SK-N-SH (cell line): Measurements from ENCODE around the gene VANGL1. TPM values are rescaled to one million over a fixed set of nuclear protein-coding genes. Genes with fewer than 3 reads are reported as not detected.

Source experiments
- CTCF ChIA-PET: fragments of 300-600, 350-600 bp; formaldehyde crosslinking; extraction: SDS; loops from one replicate; lab custom pipeline; 2021; lab: Yijun Ruan, JAX
- POLR2A ChIA-PET: fragments of 350-600 bp; sonication (Branson Sonifier 250); formaldehyde crosslinking; extraction: SDS; loops from one replicate; lab custom pipeline; 2020; ENCODE audit warnings: antibody characterized with exemption, inconsistent platforms; lab: Yijun Ruan, JAX
- DNase-seq: peaks from one replicate; pipeline ENCODE4 v3.0.0; 2012
- H2AFZ ChIP-seq: fragments of 200-600 bp; sonication (generic); 2 replicates; pipeline ENCODE4 v1.8.1; 2016; ENCODE audit warnings: antibody characterized with exemption, mild to moderate bottlenecking, low read depth
- H3F3A ChIP-seq: fragments of 200-600 bp; sonication (generic); replicated peaks from 2 replicates; pipeline ENCODE3; 2016; ENCODE audit warnings: antibody characterized with exemption, mild to moderate bottlenecking; ENCODE audit not compliant: insufficient read depth
- H3K27ac ChIP-seq, 2 experiments: fragments of 200-500 bp in 1 of 2; fragments of 200-600 bp in 1 of 2; sonication (Bioruptor generic) in 1 of 2; sonication (generic), shearing (Covaris generic) in 1 of 2; 2 replicates each; pipeline versions ENCODE4 v1.5.1 to v1.6.1; 2014 to 2016; ENCODE audit warnings: low read depth in 2 of 2, inconsistent platforms in 1 of 2, low read length in 1 of 2, mild to moderate bottlenecking in 1 of 2, mixed read lengths in 1 of 2
- H3K27me3 ChIP-seq: fragments of 200-600 bp; sonication (generic), shearing (Covaris generic); 2 replicates; pipeline ENCODE4 v1.6.1; 2016; ENCODE audit warnings: mixed run types; ENCODE audit not compliant: insufficient read depth
- H3K36me3 ChIP-seq, 2 experiments: fragments of 200-500 bp in 1 of 2; fragments of 200-600 bp in 1 of 2; sonication (Bioruptor generic) in 1 of 2; sonication (generic) in 1 of 2; replicated peaks in 1 of 2; 2 replicates each; pipeline versions ENCODE3 to v1.5.1; 2014 to 2016; ENCODE audit warnings: low read length in 1 of 2, mild to moderate bottlenecking in 1 of 2; ENCODE audit not compliant: insufficient read depth in 2 of 2, control insufficient read depth in 1 of 2
- H3K4me1 ChIP-seq, 2 experiments: fragments of 200-500 bp in 1 of 2; fragments of 200-600 bp in 1 of 2; sonication (Bioruptor generic) in 1 of 2; sonication (generic), shearing (Covaris generic) in 1 of 2; 2 replicates each; pipeline versions ENCODE4 v1.5.1 to v1.6.1; 2014 to 2016; ENCODE audit warnings: low read depth in 1 of 2, low read length in 1 of 2, mixed run types in 1 of 2; ENCODE audit not compliant: insufficient read depth in 2 of 2, control insufficient read depth in 1 of 2
- H3K4me2 ChIP-seq: fragments of 200-600 bp; sonication (generic), shearing (Covaris generic); 2 replicates; pipeline ENCODE4 v1.6.1; 2017; ENCODE audit warnings: mixed run types
- H3K4me3 ChIP-seq, 2 experiments: fragments of 200-500 bp in 1 of 2; fragments of 200-600 bp in 1 of 2; sonication (Bioruptor generic) in 1 of 2; sonication (generic), shearing (Covaris generic) in 1 of 2; 2 replicates each; pipeline versions ENCODE4 v1.5.1 to v1.8.1; 2014 to 2016; ENCODE audit warnings: low read depth in 2 of 2, inconsistent platforms in 1 of 2, low read length in 1 of 2, mild to moderate bottlenecking in 1 of 2, mixed read lengths in 1 of 2, moderate library complexity in 1 of 2
- H3K79me2 ChIP-seq: fragments of 200-600 bp; sonication (generic); 2 replicates; pipeline ENCODE4 v1.8.1; 2017; ENCODE audit warnings: mild to moderate bottlenecking; ENCODE audit not compliant: insufficient read depth
- H3K9ac ChIP-seq: fragments of 200-600 bp; sonication (generic); 2 replicates; pipeline ENCODE4 v1.6.1; 2017; ENCODE audit warnings: mixed run types
- H3K9me2 ChIP-seq: fragments of 200-600 bp; sonication (generic); 2 replicates; pipeline ENCODE4 v1.6.1; 2017; ENCODE audit warnings: mixed run types
- H3K9me3 ChIP-seq: fragments of 200-600 bp; sonication (generic); 2 replicates; pipeline ENCODE4 v1.6.1; 2017; ENCODE audit warnings: mixed run types, mild to moderate bottlenecking, moderate library complexity
- H4K20me1 ChIP-seq: fragments of 200-600 bp; sonication (generic); 2 replicates; pipeline ENCODE4 v1.6.1; 2017; ENCODE audit warnings: mild to moderate bottlenecking, mixed run types; ENCODE audit not compliant: insufficient read depth
- CHD2 ChIP-seq: fragments of 150-350 bp; IDR thresholded peaks from 2 replicates; pipeline ENCODE4 v1.6.1; 2018; ENCODE audit warnings: low read length; ENCODE audit not compliant: partially characterized antibody
- CTCF ChIP-seq: fragments of 200-600 bp; sonication (generic); IDR thresholded peaks from 2 replicates; pipeline ENCODE4 v1.6.1; 2017; ENCODE audit warnings: antibody characterized with exemption, mild to moderate bottlenecking, moderate library complexity
- EP300 ChIP-seq, 2 experiments: IDR thresholded peaks; 2 replicates each; pipeline versions ENCODE4 v1.4.0 to v1.6.1; 2012; ENCODE audit warnings: borderline replicate concordance in 1 of 2, low read depth in 1 of 2, low read length in 1 of 2
- FOSL2 ChIP-seq: IDR thresholded peaks from 2 replicates; pipeline ENCODE4 v1.4.0; 2012; ENCODE audit warnings: low read depth, mild to moderate bottlenecking, moderate library complexity, borderline replicate concordance
- GATA2 ChIP-seq: sonication (generic); formaldehyde crosslinking; IDR thresholded peaks from 2 replicates; pipeline ENCODE4 v1.5.0; 2020; ENCODE audit warnings: mild to moderate bottlenecking, missing genetic modification reagents
- IRF3 ChIP-seq: fragments of 150-350 bp; IDR thresholded peaks from 2 replicates; pipeline ENCODE4 v1.6.1; 2016; ENCODE audit warnings: mild to moderate bottlenecking, low read depth, low read length
- MAX ChIP-seq: IDR thresholded peaks from 2 replicates; pipeline ENCODE4 v1.4.0; 2012; ENCODE audit warnings: low read depth
- MEF2A ChIP-seq: IDR thresholded peaks from 2 replicates; pipeline ENCODE4 v1.4.0; 2012; ENCODE audit warnings: low read depth, borderline replicate concordance
- MXI1 ChIP-seq: IDR thresholded peaks from 2 replicates; pipeline ENCODE4 v1.6.1; 2012; ENCODE audit warnings: mild to moderate bottlenecking, low read depth, low read length, improper control_type of control experiment
- NFIC ChIP-seq: IDR thresholded peaks from 2 replicates; pipeline ENCODE4 v1.4.0; 2012; ENCODE audit warnings: borderline replicate concordance
- NRF1 ChIP-seq: IDR thresholded peaks from 2 replicates; pipeline ENCODE4 v1.6.1; 2012; ENCODE audit warnings: low read depth, mild to moderate bottlenecking, low read length
- PBX3 ChIP-seq: IDR thresholded peaks from 2 replicates; pipeline ENCODE4; 2012
- POLR2AphosphoS5 ChIP-seq: IDR thresholded peaks from 2 replicates; pipeline ENCODE4 v1.6.1; 2012; ENCODE audit warnings: low read depth, low read length
- RAD21 ChIP-seq: IDR thresholded peaks from 2 replicates; pipeline ENCODE4 v1.6.1; 2012; ENCODE audit warnings: mild to moderate bottlenecking, low read length
- SIN3A ChIP-seq: IDR thresholded peaks from 2 replicates; pipeline ENCODE4 v1.6.1; 2012; ENCODE audit warnings: low read depth, mild to moderate bottlenecking, low read length, moderate library complexity, borderline replicate concordance
- SMC3 ChIP-seq: IDR thresholded peaks from 2 replicates; pipeline ENCODE4 v1.6.1; 2012; ENCODE audit warnings: low read depth, low read length, improper control_type of control experiment
- TCF12 ChIP-seq: IDR thresholded peaks from 2 replicates; pipeline ENCODE4 v1.4.0; 2012
- USF2 ChIP-seq: fragments of 150-350 bp; IDR thresholded peaks from 2 replicates; pipeline ENCODE4 v1.6.1; 2017; ENCODE audit warnings: antibody characterized with exemption, low read length, low read depth, borderline replicate concordance
- ZBTB33 ChIP-seq: IDR thresholded peaks from 2 replicates; pipeline ENCODE4 v1.4.0; 2012; ENCODE audit warnings: low read depth, borderline replicate concordance
- WGBS: methylation state at CpG from one replicate; pipeline ENCODE4 v1.1.6; 2017; ENCODE audit warnings: low lambda C conversion rate; 5-methylcytosine and 5-hydroxymethylcytosine counted together
- polyA plus RNA-seq, 3 experiments: library from polyadenylated mRNA; depleted of rRNA; stranded (reverse); fragments of >200 nt; gene quantifications; 2 replicates each; pipeline ENCODE4 v1.2.3, GENCODE V29; 2012

Gene VANGL1
- polyA plus RNA-seq, 1 of the 3 experiments (the other 2 are of a cell fraction) = 5.4 TPM

- DNase-seq = no peak
- no peak for TF ChIP-seq MEF2A
- TF ChIP-seq RAD21 = no peak
- TF ChIP-seq EP300 (IDR thresholded peaks at IDR 0.05; ENCODE audit: borderline replicate concordance in 1 of 2, low read depth in 1 of 2, low read length in 1 of 2) = no peak
- no peak for TF ChIP-seq FOSL2
- TF ChIP-seq GATA2 (CRISPR knock-in tag) = no peak
- TF ChIP-seq NFIC = no peak
- TF ChIP-seq MXI1 = no peak
- TF ChIP-seq TCF12 = no peak
- TF ChIP-seq SIN3A = no peak
- no peak for TF ChIP-seq NRF1
- TF ChIP-seq USF2 = no peak
- TF ChIP-seq POLR2AphosphoS5 = no peak
- TF ChIP-seq PBX3 = no peak
- no peak for TF ChIP-seq ZBTB33
- TF ChIP-seq CTCF = no peak
- no peak for TF ChIP-seq IRF3
- TF ChIP-seq CHD2 = no peak
- TF ChIP-seq MAX = no peak
- no peak for TF ChIP-seq SMC3
- H3K9me2 ChIP-seq = no peaks in the 10 kb centered on the region
- ChIA-PET CTCF (no interaction called here), POLR2A (no interaction called here)
- no peak overlapping the region for H3K4me3 ChIP-seq
- peaks cover 15 to 44% of the 10 kb centered on the region in 2 experiments for H3K36me3 ChIP-seq
- no peak overlapping the region for H2AFZ ChIP-seq
- no peaks in the 10 kb centered on the region for H3K27me3 ChIP-seq
- H3F3A ChIP-seq = no peaks in the 10 kb centered on the region
- H3K9me3 ChIP-seq = no peaks in the 10 kb centered on the region
- 89% methylated on average over 3 of the region's 3 CpGs for WGBS
- no peaks in the 10 kb centered on the region for H4K20me1 ChIP-seq
- H3K27ac ChIP-seq = no peak overlapping the region
- no peaks in the 10 kb centered on the region for H3K79me2 ChIP-seq
- no peaks in the 10 kb centered on the region for H3K4me1 ChIP-seq
- no peak overlapping the region for H3K9ac ChIP-seq
- H3K4me2 ChIP-seq = no peak overlapping the region
Measured at GRCh38 chr1:115687744-115688143, 46.0 kb downstream of the VANGL1 start.
